ENCODE measurements around the gene FAM50B. TPM values are rescaled to one million over a fixed set of nuclear protein-coding genes. Genes with fewer than 3 reads are reported as not detected.

FAM50B gene
- total and polyA plus RNA-seq, 9 donors: 8.1 to 23.0 (median 15.6) TPM

DNA sequence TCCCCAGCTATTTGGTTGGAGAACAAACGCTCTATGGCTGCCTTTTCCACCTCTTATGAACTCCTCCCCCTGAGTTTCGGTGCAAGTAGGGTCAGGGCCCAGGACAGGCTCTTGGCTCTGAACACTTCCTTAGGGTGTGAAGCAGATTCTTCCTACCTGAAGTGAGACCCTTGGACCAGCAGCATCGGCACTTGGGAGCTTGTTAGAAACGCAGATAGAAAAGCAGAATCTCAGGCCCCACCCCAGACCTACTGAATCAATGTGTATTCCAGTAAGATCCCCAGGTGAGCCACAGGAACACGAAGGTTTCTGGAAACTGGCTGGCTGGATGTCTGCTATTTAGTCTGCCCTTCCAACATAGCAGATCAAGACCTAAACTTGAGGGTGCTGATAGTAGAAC, 3.2 kb downstream of the FAM50B start:
- Histone ChIP-seq H3K27ac (no peak overlapping the region), H3K27me3 (no peaks in the 10 kb centered on the region), H3K36me3 (no peaks in the 10 kb centered on the region), H3K4me3 (no peak overlapping the region), H3K9me3 (no peaks in the 10 kb centered on the region), H3K4me1 (ENCODE audit: insufficient read depth) (peaks cover 6% of the 10 kb centered on the region)
- TF ChIP-seq EP300 (IDR thresholded peaks at IDR 0.05) (no peak), POLR2A (IDR thresholded peaks at IDR 0.05) (no peak)
- TF ChIP-seq, protein P1, sequence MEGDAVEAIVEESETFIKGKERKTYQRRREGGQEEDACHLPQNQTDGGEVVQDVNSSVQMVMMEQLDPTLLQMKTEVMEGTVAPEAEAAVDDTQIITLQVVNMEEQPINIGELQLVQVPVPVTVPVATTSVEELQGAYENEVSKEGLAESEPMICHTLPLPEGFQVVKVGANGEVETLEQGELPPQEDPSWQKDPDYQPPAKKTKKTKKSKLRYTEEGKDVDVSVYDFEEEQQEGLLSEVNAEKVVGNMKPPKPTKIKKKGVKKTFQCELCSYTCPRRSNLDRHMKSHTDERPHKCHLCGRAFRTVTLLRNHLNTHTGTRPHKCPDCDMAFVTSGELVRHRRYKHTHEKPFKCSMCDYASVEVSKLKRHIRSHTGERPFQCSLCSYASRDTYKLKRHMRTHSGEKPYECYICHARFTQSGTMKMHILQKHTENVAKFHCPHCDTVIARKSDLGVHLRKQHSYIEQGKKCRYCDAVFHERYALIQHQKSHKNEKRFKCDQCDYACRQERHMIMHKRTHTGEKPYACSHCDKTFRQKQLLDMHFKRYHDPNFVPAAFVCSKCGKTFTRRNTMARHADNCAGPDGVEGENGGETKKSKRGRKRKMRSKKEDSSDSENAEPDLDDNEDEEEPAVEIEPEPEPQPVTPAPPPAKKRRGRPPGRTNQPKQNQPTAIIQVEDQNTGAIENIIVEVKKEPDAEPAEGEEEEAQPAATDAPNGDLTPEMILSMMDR (IDR thresholded peaks at IDR 0.05): no peak
- WGBS, 3 donors: 83 to 96% (median 88%) methylated on average over 5 of the region's 5 CpGs
- DNase-seq: no peak
- intact Hi-C loops (cut with DNase I): loop anchor here in 1 of 4 donors (10.0 kb wide), 1 partner anchor 132 kb away; no protein-coding TSS in a partner anchor

DNA sequence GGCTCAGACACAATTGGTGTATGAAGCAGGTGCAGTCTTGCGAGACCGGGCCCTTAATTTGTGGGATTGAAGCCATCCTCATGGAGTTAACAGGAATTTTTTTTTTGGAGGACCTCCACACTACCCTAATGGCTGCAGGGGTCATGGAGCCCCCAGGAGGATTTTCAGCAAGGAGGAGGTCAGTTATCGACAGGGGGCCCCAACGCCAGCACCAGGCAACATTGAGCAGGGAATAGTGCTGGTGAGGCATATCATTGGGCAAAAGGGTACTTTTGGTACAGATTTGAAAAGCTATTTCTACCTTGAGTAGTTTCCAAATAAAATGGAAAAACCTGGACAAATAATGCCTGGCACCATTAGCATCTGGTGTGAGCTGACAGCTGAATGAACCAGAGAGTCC, 6.7 kb downstream of the FAM50B start:
- TF ChIP-seq, protein P1 (IDR thresholded peaks at IDR 0.05): no peak
- no peak for TF ChIP-seq EP300 (IDR thresholded peaks at IDR 0.05)
- TF ChIP-seq POLR2A (IDR thresholded peaks at IDR 0.05): no peak
- H3K4me1 ChIP-seq (ENCODE audit: insufficient read depth): no peaks in the 10 kb centered on the region
- no peak for DNase-seq
- no peaks in the 10 kb centered on the region for H3K36me3 ChIP-seq
- no peaks in the 10 kb centered on the region for H3K27me3 ChIP-seq
- H3K27ac ChIP-seq: no peak overlapping the region
- no peak overlapping the region for H3K4me3 ChIP-seq
- WGBS, 3 donors: 91 to 96% (median 95%) methylated on average over 4 of the region's 4 CpGs
- H3K9me3 ChIP-seq: no peaks in the 10 kb centered on the region
- intact Hi-C loops (cut with DNase I): loop anchor here in 1 of 4 donors (10.0 kb wide), 1 partner anchor 129 kb away; no protein-coding TSS in a partner anchor

DNA sequence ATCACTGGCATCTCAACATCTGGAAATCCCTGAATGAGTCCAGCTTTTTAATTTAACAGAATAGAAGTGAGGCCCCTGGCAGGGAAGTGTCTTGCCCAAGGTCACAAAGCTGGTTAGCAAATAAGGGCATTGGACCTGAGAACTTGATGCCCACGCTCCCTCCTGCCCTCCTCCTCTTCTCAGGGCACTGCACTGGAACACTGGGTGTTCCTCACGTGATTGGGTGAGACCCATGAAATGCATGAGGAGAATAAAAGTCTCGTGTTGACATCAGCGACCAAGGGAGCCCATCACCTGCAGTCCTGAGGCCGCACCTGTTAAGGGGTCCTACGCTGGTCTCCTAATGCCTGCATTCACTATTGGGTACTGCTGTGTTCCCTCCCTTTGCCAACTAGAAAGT, 7.4 kb downstream of the FAM50B start:
- Histone ChIP-seq H3K27ac (no peak overlapping the region), H3K9me3 (no peaks in the 10 kb centered on the region), H3K36me3 (no peaks in the 10 kb centered on the region), H3K4me3 (no peak overlapping the region), H3K4me1 (ENCODE audit: insufficient read depth) (no peaks in the 10 kb centered on the region), H3K27me3 (no peaks in the 10 kb centered on the region)
- no peak for DNase-seq
- WGBS, 3 donors: 77 to 89% (median 79%) methylated on average over 6 of the region's 6 CpGs
- no peak for TF ChIP-seq EP300 (IDR thresholded peaks at IDR 0.05)
- TF ChIP-seq POLR2A (IDR thresholded peaks at IDR 0.05): no peak
- TF ChIP-seq, protein P1 (IDR thresholded peaks at IDR 0.05): no peak
- intact Hi-C loops (cut with DNase I): loop anchor here in 1 of 4 donors (10.0 kb wide), 1 partner anchor 128 kb away; no protein-coding TSS in a partner anchor

DNA sequence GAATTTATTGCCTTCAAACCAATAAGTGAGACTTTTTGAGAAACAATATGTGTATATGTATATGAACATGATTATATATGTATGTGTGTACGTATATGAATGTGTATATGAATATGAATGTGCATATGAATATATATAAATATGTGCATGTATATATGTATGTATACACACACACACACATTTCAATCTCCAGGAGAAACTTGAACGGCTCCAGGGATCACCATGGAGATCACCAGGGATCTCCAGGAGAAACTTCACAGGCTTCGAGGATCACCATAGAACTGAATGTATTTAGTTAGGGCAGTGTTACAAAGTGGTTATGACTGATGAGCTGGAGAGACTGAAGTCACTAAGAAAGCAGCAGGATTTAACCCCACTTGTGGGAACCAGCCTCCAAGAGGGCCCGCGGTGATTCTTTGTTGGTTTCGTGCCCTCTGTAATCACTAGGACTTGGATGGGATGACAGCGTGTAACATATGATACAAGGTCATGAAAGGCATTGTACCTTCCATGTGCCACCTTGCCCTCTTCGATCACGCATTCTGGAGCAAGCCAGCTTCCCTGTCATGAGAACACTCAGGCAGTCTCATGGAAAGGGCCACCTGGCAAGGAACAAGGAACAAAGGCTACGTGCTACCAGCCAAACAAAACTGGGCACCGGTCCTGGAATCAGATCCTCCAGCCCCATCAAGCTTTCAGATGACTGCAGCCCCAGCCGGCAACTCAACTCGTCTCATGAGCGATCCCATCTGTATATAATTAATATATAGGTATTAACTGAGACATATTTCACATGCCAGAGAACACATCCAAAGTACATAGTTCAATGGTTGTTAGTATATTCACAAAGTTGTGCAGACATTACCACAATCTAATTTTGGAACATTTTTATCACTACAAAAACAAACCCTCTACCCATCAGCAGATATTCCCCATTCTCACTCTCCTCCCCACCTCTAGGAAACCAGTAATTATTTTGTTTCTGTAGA, 8.6 kb downstream of the FAM50B start:
- Histone ChIP-seq H3K27me3 (no peaks in the 10 kb centered on the region), H3K27ac (no peak overlapping the region), H3K36me3 (no peaks in the 10 kb centered on the region), H3K9me3 (no peaks in the 10 kb centered on the region), H3K4me3 (no peak overlapping the region), H3K4me1 (ENCODE audit: insufficient read depth) (no peaks in the 10 kb centered on the region)
- intact Hi-C loops (cut with DNase I): loop anchor here in 1 of 4 donors (10.0 kb wide), 1 partner anchor 127 kb away; no protein-coding TSS in a partner anchor
- no peak for DNase-seq
- TF ChIP-seq EP300 (IDR thresholded peaks at IDR 0.05) (no peak), POLR2A (IDR thresholded peaks at IDR 0.05) (no peak)
- TF ChIP-seq, protein P1 (IDR thresholded peaks at IDR 0.05): no peak
- 89 to 91% (median 89%) methylated on average over 14 of the region's 14 CpGs for WGBS, 3 donors
